ENCODE data around the gene DNAH6.

The DNAH6 gene

DNA sequence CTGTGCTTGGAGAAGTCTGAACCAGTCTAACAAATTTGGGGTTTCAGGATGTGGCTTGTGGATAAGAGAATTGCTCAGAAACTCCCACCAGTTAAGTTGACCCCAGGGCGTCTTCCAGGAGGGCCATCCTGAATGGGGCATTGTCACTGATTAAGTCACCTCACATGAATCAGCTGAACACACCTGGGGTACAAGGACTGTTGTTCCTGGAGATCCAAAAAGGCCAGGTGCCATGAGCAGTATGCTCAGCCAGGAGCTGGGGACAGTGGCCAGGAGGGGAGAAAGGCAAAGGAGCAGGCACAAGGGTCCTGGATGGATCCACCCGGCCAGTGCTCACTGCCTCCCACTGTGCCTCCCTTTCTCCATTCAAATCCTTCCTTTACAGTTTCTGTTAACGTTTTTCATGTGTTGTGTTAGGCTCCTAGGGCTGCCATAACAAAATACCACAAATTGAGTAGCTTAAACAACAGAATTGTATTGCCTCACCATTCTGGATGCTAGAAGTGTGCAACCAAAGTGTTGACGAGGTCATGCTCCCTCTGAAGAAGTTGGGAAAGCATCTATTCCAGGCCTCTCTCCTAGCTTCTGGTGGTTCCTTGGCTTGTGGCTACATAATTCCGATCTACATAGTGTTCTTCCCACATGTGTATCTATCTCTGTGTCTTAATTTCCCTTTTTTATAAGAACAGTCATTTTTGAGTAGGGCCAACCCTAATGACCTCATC, 331.2 kb downstream of the DNAH6 start:
- H3K4me3 ChIP-seq (replicated peaks; ENCODE audit: low read depth, low read length): no peak overlapping the region
- DNase-seq (ENCODE audit: low read depth): no peak
- TF ChIP-seq, protein P1, sequence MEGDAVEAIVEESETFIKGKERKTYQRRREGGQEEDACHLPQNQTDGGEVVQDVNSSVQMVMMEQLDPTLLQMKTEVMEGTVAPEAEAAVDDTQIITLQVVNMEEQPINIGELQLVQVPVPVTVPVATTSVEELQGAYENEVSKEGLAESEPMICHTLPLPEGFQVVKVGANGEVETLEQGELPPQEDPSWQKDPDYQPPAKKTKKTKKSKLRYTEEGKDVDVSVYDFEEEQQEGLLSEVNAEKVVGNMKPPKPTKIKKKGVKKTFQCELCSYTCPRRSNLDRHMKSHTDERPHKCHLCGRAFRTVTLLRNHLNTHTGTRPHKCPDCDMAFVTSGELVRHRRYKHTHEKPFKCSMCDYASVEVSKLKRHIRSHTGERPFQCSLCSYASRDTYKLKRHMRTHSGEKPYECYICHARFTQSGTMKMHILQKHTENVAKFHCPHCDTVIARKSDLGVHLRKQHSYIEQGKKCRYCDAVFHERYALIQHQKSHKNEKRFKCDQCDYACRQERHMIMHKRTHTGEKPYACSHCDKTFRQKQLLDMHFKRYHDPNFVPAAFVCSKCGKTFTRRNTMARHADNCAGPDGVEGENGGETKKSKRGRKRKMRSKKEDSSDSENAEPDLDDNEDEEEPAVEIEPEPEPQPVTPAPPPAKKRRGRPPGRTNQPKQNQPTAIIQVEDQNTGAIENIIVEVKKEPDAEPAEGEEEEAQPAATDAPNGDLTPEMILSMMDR (IDR thresholded peaks at IDR 0.05; ENCODE audit: low read length, missing control alignments): no peak

DNA sequence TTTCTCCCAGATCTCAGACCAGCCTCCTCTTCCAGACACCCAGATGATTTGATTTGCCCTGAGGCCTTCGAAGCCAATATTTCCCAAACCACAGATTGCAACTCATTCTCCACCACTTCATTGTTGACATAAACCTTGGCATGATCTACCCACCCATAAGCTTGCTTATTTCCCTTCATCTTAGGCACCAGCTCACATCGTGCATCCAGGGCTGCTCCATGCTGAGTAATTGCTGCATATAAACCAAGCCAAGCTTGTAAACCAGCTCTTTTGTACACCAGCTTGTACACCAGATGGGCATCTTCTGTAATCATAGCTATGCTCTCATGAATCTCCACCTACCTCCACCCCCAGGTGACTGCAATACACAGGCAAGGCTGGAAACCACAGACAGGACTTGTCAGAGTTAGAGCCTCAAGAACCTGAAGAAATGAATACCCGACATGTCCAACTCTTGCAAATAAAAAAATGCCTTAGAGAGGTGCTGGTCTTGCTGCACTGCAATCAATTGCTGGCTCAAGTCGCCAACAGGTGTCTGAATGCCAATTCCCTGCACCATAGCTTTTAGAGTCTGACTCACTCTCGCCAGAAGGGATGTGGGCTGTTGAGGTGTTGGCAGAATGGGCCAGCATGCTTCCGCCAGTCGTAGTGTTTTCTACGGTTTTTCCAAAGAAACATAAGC, 333.1 kb downstream of the DNAH6 start:
- no peak overlapping the region for H3K4me3 ChIP-seq (replicated peaks; ENCODE audit: low read depth, low read length)
- TF ChIP-seq, protein P1 (IDR thresholded peaks at IDR 0.05; ENCODE audit: low read length, missing control alignments): no peak
- no peak for DNase-seq (ENCODE audit: low read depth)

DNA sequence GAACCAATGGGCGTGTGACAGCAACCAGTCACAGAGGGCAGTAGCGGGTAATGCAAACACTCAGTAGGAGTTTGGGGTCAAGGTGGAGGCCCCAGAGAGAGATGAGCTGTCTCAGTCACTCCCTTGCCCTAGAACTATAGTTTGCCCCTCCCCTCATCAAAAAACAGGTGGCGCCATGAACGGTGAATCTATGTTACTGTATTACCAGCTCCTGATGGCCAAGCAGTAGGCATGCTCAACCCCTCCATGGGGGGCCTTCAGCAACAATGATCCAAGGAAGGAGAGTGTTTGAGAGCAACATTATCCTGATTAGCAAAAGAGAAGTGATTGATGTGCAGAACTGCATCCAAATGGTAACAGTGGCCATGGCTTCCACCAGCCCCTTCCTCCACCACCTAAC, 334.2 kb downstream of the DNAH6 start:
- TF ChIP-seq, protein P1 (IDR thresholded peaks at IDR 0.05; ENCODE audit: low read length, missing control alignments): no peak

DNA sequence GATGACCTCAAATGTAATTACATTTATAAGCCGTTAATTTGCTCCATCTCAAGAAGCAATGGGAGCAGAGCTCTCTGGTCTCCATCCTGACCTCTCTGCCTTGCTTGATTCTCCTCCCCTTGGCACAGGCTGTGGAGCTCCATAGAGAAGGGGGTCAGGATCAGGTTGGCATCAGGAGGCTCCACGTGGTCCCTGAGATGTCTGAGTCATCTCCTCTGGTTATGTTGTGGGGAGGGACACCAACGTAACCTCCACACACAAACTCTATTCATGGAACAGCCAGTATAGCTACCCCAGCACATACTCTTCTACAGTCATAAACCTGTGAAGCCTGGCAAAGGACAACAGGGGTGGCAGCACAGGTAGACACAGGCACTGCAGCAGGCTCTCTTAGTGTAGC, 335.6 kb downstream of the DNAH6 start:
- no peak overlapping the region for H3K4me3 ChIP-seq (replicated peaks; ENCODE audit: low read depth, low read length)
- DNase-seq (ENCODE audit: low read depth): no peak
- TF ChIP-seq, protein P1 (IDR thresholded peaks at IDR 0.05; ENCODE audit: low read length, missing control alignments): no peak

More for the DNA sequence above, 334.2 kb downstream of the DNAH6 start:
- no peak overlapping the region for H3K4me3 ChIP-seq (replicated peaks; ENCODE audit: low read depth, low read length)
- DNase-seq (ENCODE audit: low read depth): no peak

DNA sequence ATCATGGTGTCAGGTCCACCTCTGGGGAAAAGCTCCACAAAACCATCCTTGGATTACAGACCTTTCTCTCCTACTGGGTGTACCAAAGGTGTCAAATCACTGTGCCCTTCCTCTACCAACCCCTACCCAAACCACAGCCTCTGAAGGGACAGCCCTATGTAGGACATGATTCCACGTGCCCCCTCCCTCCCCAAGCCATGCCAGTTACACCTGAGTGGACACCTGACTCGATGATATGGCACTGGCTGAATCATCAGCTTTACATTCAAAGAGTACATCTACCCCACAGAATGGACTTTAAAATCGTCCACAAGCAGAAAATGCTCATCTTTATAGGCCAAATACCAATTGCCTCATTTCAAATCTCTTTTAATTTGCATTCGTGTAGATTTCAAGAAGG, 338.6 kb downstream of the DNAH6 start:
- no peak for DNase-seq (ENCODE audit: low read depth)
- no peak overlapping the region for H3K4me3 ChIP-seq (replicated peaks; ENCODE audit: low read depth, low read length)
- TF ChIP-seq, protein P1 (IDR thresholded peaks at IDR 0.05; ENCODE audit: low read length, missing control alignments): no peak

DNA sequence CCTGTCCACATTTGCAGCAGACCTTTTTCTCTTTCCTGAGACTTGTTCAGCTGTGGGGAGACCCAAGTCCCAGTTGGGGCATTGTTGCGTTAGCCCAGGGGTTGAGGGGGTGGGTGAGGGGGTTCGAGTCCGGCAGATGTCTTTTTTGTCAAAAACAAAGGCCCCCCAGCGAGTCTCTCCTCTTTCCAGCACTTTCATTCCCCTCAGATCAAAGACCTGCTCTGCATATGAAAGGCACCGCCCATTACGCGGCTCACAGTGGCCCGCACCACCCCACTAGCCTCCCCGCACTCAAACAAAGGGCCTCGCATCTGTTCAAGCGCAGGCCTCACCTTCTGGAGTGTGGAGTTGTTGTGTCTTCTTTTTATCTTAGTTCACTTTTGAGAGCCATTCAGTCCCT, 339.4 kb downstream of the DNAH6 start:
- H3K4me3 ChIP-seq (replicated peaks; ENCODE audit: low read depth, low read length): no peak overlapping the region
- no peak for DNase-seq (ENCODE audit: low read depth)
- TF ChIP-seq, protein P1 (IDR thresholded peaks at IDR 0.05; ENCODE audit: low read length, missing control alignments): no peak

Measured in fibroblast of pulmonary artery (primary cell).